Glutamatergic neuron (in vitro differentiated cells): ENCODE measurements around the gene ZBTB2. TPM values are rescaled to one million over a fixed set of nuclear protein-coding genes. Genes with fewer than 3 reads are reported as not detected.

Source experiments
- DNase-seq: peaks from one replicate; pipeline ENCODE4 v3.0.0; 2022
- H3K27ac Mint-ChIP-seq: one replicate; pipeline ENCODE4 v1.8.0; 2020; ENCODE audit warnings: mild to moderate bottlenecking, mixed read lengths, inconsistent platforms; ENCODE audit not compliant: unreplicated experiment
- H3K27me3 Mint-ChIP-seq: one replicate; pipeline ENCODE4 v1.8.0; 2020; ENCODE audit warnings: mild to moderate bottlenecking, moderate library complexity, mixed read lengths, inconsistent platforms; ENCODE audit not compliant: unreplicated experiment
- H3K36me3 Mint-ChIP-seq: one replicate; pipeline ENCODE4 v1.8.0; 2020; ENCODE audit warnings: mild to moderate bottlenecking, mixed read lengths, inconsistent platforms; ENCODE audit not compliant: unreplicated experiment
- H3K4me1 Mint-ChIP-seq: one replicate; pipeline ENCODE4 v1.8.0; 2020; ENCODE audit warnings: mild to moderate bottlenecking, low read depth, mixed read lengths, inconsistent platforms; ENCODE audit not compliant: unreplicated experiment
- H3K4me3 Mint-ChIP-seq: one replicate; pipeline ENCODE4 v1.8.0; 2020; ENCODE audit warnings: mild to moderate bottlenecking, mixed read lengths, inconsistent platforms; ENCODE audit not compliant: unreplicated experiment
- H3K9me3 Mint-ChIP-seq: one replicate; pipeline ENCODE4 v1.8.0; 2020; ENCODE audit warnings: mild to moderate bottlenecking, moderate library complexity, mixed read lengths, inconsistent platforms; ENCODE audit not compliant: unreplicated experiment
- CTCF ChIP-seq: fragments of 200-600 bp; sonication (generic); IDR thresholded peaks from one replicate; pipeline ENCODE4 v1.5.0; 2021; ENCODE audit not compliant: partially characterized antibody, unreplicated experiment
- long read RNA-seq: library from polyadenylated mRNA; unstranded; transcript quantifications from one replicate; pipeline ENCODE4 v2.0.0, GENCODE V29; 2020; ENCODE audit not compliant: unreplicated experiment
- total RNA-seq: library from RNA; stranded (reverse); fragmentation: NEBNext Ultra II Directional; extraction: Animal tissue kit (Norgen Biotek cat#: 25700); gene quantifications from one replicate; pipeline ENCODE4 v1.2.1, GENCODE V29; 2021; ENCODE audit not compliant: unreplicated experiment

The ZBTB2 gene, protein sequence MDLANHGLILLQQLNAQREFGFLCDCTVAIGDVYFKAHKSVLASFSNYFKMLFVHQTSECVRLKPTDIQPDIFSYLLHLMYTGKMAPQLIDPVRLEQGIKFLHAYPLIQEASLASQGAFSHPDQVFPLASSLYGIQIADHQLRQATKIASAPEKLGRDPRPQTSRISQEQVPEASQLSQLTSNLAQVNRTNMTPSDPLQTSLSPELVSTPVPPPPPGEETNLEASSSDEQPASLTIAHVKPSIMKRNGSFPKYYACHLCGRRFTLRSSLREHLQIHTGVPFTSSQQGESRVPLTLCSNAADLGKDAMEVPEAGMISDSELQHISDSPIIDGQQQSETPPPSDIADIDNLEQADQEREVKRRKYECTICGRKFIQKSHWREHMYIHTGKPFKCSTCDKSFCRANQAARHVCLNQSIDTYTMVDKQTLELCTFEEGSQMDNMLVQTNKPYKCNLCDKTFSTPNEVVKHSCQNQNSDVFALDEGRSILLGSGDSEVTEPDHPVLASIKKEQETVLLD
- 6.7 TPM for total RNA-seq
- long read RNA-seq, partial matches to known transcripts: 0 of 3 reads
- long read RNA-seq, other reads (novel, unspliced or antisense): 1 of 3 reads

DNA sequence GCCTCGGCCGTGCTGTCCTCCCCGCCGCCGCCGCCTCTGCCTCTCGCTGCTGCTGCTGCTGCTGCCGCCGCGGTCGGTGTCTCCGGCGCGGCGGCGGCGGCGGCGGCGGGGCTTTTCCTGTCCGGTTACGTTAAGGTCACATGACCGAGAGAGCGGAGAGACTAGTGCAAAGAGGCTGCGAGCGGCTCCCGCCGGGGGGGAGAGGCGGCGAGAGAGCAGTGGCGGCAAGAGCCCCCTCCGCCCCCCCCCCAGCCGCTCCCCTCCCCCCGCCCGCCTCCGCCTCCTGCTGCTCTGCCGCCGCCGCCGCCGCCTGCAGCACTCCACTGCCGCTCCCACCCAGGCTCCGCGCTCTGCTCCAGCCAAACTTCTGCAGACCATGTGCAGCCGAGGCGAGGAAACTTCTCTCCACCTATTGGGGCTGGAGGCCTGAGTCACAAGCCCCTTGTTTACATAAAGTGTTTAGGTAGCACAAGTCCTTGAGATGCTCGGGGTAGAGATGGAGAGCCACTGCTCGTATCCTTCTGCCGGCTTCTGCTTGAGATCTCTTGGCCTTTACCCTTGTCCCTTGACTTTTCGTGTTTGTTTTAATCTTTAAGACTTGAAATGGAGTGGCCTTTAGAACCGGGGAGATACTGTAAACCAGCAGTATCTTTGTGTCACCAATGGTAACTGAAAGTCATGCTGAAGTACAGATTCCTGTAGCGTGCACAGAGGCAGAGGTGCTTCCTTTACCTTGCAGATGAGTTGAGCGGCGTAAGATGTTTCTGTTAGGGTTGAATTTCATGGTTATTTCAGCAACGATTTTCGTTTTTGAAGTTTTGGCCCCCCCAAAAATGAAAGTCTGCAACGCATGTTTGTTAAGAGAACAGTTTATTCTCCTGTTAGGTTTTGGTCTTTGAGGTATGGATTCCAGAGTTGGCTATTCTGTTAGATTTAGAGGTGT, at the start of gene ZBTB2:
Gene ZBTB2 (minus strand): TSS at position 89 of the 943 bp plus-strand sequence. CDS start 17,922 bp downstream, outside the sequence.
- DNase-seq: peak; percentile 69
- Mint-ChIP-seq H3K4me1 (peaks cover 12% of the 10 kb centered on the region), H3K27ac (peak within 1 kb of the TSS; percentile 94), H3K9me3 (peaks cover 14% of the 10 kb centered on the region), H3K36me3 (no peaks in the 10 kb centered on the region), H3K27me3 (peaks cover 11% of the 10 kb centered on the region), H3K4me3 (peak within 1 kb of the TSS; percentile 98)
- no peak for TF ChIP-seq CTCF

DNA sequence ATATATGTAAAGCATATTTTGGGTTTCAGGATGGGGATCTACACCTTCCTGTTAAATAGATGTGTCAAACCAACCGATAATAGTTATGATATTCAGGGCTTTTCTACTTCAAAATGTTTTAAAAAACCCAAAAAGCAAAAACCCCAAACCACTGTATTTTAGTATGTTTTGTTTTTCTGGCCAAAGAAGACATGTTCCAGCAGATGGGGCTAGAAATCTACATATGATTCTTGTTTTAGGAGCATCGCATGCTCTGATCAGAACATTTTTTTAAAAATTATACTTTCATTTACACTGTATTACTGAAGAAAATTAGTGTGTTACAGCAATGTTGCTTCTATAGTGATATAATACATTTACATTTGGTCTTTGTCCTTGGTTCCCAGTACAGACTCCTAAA, 49.6 kb upstream of the ZBTB2 start:
- no peak overlapping the region for H3K4me3 Mint-ChIP-seq
- no peaks in the 10 kb centered on the region for H3K9me3 Mint-ChIP-seq
- no peak for DNase-seq
- no peak for TF ChIP-seq CTCF
- peaks cover 10% of the 10 kb centered on the region for H3K4me1 Mint-ChIP-seq
- H3K36me3 Mint-ChIP-seq: no peaks in the 10 kb centered on the region
- H3K27me3 Mint-ChIP-seq: no peaks in the 10 kb centered on the region
- no peak overlapping the region for H3K27ac Mint-ChIP-seq

DNA sequence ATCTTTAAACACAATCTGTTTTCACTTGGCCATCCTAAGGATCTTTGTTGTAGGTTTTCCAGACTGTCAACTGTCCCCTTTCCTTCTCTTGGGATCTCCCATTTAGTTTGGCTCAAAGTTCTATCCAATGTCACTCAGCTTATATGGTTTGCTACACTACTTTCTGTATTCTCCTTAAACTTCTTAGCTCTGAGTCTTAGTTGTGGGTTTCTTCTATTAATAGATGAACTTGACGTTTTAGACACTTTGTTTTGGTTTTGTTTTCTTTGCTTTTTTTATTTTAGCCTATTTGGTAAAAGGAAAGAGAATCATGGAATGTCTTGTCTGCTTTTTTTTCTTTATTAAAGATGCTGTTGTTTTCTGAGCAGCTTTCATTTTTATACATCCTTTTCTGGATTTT, 49.1 kb upstream of the ZBTB2 start:
- no peaks in the 10 kb centered on the region for H3K9me3 Mint-ChIP-seq
- H3K36me3 Mint-ChIP-seq: no peaks in the 10 kb centered on the region
- DNase-seq: no peak
- no peak overlapping the region for H3K27ac Mint-ChIP-seq
- H3K4me3 Mint-ChIP-seq: no peak overlapping the region
- TF ChIP-seq CTCF: no peak
- H3K4me1 Mint-ChIP-seq: peaks cover 10% of the 10 kb centered on the region
- H3K27me3 Mint-ChIP-seq: no peaks in the 10 kb centered on the region

GRCh38 chr6:151437401-151437800, 46.0 kb upstream of the ZBTB2 start:
- Mint-ChIP-seq H3K27ac (no peak overlapping the region), H3K36me3 (no peaks in the 10 kb centered on the region), H3K4me1 (peaks cover 10% of the 10 kb centered on the region), H3K27me3 (no peaks in the 10 kb centered on the region), H3K9me3 (no peaks in the 10 kb centered on the region), H3K4me3 (no peak overlapping the region)
- TF ChIP-seq CTCF: no peak
- no peak for DNase-seq
